PC-3 (cell line): ENCODE results near the gene PRICKLE4.

Experiments used
- EZH2phosphoT487 ChIP-seq: fragments of 300-600 bp; sonication (generic); IDR thresholded peaks from 2 replicates; pipeline ENCODE4 v1.6.1; 2018; ENCODE audit warnings: mild to moderate bottlenecking, antibody characterized with exemption, low read length, borderline replicate concordance
- TF ChIP-seq, protein P1 (sequence below): fragments of 300-600 bp; sonication (generic); conservative IDR thresholded peaks from 2 replicates; pipeline ENCODE4 v1.5.1; 2017; ENCODE audit warnings: antibody characterized with exemption, low read depth, mild to moderate bottlenecking, low read length

- TF ChIP-seq, protein P1, sequence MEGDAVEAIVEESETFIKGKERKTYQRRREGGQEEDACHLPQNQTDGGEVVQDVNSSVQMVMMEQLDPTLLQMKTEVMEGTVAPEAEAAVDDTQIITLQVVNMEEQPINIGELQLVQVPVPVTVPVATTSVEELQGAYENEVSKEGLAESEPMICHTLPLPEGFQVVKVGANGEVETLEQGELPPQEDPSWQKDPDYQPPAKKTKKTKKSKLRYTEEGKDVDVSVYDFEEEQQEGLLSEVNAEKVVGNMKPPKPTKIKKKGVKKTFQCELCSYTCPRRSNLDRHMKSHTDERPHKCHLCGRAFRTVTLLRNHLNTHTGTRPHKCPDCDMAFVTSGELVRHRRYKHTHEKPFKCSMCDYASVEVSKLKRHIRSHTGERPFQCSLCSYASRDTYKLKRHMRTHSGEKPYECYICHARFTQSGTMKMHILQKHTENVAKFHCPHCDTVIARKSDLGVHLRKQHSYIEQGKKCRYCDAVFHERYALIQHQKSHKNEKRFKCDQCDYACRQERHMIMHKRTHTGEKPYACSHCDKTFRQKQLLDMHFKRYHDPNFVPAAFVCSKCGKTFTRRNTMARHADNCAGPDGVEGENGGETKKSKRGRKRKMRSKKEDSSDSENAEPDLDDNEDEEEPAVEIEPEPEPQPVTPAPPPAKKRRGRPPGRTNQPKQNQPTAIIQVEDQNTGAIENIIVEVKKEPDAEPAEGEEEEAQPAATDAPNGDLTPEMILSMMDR: no peak
- no peak for TF ChIP-seq EZH2phosphoT487
Observed at GRCh38 chr6:41791305-41791704, 10.7 kb downstream of the PRICKLE4 start.
